NCI-H1417 (cell line): ENCODE results near the gene MECP2.
"Not testable (repeated sequence)": the region's sequence is repeated elsewhere in the genome, so short reads cannot be mapped to it uniquely, and the experiment has no call there.

ENCODE experiments used
- DNase-seq, 3 experiments: peaks; one replicate each; lab custom pipeline; 2025; lab: John Stamatoyannopoulos, UW

The MECP2 gene

GRCh38 chrX:153991013-153991580 lies 106.4 kb downstream of the MECP2 start:
- no peak for DNase-seq

- no peak for DNase-seq
Observed at GRCh38 chrX:153989973-153990655, 107.4 kb downstream of the MECP2 start.

GRCh38 chrX:153988493-153988892 lies 109.0 kb downstream of the MECP2 start:
- no peak for DNase-seq

- DNase-seq: no peak
Observed at GRCh38 chrX:153984351-153985178, 113.0 kb downstream of the MECP2 start.

GRCh38 chrX:153983321-153983801 lies 114.2 kb downstream of the MECP2 start:
- no peak for DNase-seq

- no peak for DNase-seq
Observed at GRCh38 chrX:153981771-153982533, 115.6 kb downstream of the MECP2 start.

- DNase-seq: no peak
Observed at GRCh38 chrX:153981231-153981630, 116.3 kb downstream of the MECP2 start.

GRCh38 chrX:153980394-153980793 lies 117.1 kb downstream of the MECP2 start:
- not testable (repeated sequence) for DNase-seq

- DNase-seq: no peak
Observed at GRCh38 chrX:153974726-153975286, 122.7 kb downstream of the MECP2 start.

- peak in 2 of 3 experiments; percentile 33 to 36 for DNase-seq
Observed at GRCh38 chrX:153974003-153974725, 123.4 kb downstream of the MECP2 start.

GRCh38 chrX:153973127-153974002 lies 124.2 kb downstream of the MECP2 start:
- DNase-seq: peak; percentile 62 to 83 (median 63)

GRCh38 chrX:153972368-153973126 lies 125.0 kb downstream of the MECP2 start, which contains the start of gene TMEM187:
Gene TMEM187, plus strand, starts transcription at chrX:153972754. Its CDS starts 9,309 bp downstream, at chrX:153982063.
- peak; percentile 95 to 98 (median 97) for DNase-seq
